ENCODE results near the gene MRPS18A.
A peak's percentile ranks its signal among the peaks of the same experiment; 100 is the strongest.

Gene MRPS18A

DNA sequence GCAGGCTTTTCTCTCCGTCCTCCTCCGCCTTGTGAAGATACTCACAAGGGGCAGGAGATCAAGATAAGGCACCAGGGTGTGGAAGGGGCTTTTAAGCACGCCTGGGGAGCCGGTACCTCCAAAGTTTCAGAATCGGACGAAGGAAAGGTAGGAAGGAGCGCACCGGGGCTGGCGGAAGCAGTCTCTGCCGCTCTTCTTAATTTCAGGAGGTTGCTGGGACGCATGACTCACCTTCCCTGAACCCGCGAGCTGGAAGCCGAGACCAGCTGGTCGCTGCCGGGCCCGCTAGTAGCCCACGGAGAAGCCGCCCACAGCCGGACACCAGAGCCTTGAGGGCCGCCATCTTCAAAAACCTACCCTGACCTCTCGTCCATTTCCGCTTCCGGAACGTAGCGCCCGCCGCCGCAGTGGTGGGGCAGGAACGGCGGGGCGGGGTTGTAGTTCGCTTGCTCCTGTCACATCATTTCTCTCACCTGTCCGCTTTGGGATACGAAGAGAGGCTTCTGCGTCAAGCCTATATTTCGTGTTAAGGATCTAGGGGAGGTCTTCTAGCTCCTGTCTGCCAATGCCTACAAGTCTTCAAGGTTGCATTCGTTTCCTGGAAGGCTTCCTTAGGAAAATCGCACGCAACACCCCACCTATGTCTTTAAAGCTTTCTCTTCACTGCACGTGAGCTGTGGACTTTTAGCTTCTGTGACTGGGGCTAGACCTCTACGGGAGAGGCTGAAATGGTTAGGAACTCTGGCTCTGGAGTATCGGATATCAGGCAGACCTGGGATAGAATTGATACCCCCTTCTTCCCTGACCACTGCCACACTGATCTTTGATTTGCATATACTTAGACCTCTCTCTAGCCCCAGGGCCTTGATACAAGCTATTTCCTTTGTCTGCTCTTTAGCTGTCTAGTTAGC is at the start of gene MRPS18A:
Gene MRPS18A, minus strand, starts transcription at position 355 of the 911 bp plus-strand sequence. Its CDS starts 12 bp downstream, at position 343.
- peak within 1 kb of the TSS; percentile 81 for H3K4me3 ChIP-seq (ENCODE audit: low read depth, low read length)
- TF ChIP-seq, protein P1, sequence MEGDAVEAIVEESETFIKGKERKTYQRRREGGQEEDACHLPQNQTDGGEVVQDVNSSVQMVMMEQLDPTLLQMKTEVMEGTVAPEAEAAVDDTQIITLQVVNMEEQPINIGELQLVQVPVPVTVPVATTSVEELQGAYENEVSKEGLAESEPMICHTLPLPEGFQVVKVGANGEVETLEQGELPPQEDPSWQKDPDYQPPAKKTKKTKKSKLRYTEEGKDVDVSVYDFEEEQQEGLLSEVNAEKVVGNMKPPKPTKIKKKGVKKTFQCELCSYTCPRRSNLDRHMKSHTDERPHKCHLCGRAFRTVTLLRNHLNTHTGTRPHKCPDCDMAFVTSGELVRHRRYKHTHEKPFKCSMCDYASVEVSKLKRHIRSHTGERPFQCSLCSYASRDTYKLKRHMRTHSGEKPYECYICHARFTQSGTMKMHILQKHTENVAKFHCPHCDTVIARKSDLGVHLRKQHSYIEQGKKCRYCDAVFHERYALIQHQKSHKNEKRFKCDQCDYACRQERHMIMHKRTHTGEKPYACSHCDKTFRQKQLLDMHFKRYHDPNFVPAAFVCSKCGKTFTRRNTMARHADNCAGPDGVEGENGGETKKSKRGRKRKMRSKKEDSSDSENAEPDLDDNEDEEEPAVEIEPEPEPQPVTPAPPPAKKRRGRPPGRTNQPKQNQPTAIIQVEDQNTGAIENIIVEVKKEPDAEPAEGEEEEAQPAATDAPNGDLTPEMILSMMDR (IDR thresholded peaks at IDR 0.05; ENCODE audit: control insufficient read depth, extremely low read depth, insufficient read depth) = no peak
- DNase-seq (ENCODE audit: low read depth) = peak; percentile 87

DNA sequence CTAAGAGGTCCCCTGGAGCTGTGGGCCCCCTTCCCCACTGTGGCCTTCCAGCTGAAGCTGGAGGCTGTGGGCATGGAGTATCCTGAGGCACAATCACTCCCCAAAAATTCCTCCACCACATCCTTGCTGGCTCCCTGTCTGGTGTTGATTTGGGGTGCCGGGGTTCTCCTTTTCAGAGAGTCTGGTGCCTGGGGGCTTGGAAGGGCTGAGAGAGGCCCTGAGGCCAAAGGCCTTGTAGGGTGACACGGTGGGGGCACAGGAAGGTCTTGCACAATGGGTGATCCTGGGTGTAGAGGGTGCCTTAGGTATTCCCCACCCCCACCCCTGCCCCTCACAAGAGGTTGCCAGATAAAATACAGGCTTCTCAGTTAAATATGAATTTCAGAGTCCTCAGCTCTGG is 49.3 kb upstream of the MRPS18A start:
- no peak overlapping the region for H3K4me3 ChIP-seq (ENCODE audit: low read depth, low read length)
- DNase-seq (ENCODE audit: low read depth) = no peak
- TF ChIP-seq, protein P1 (IDR thresholded peaks at IDR 0.05; ENCODE audit: control insufficient read depth, extremely low read depth, insufficient read depth) = no peak

DNA sequence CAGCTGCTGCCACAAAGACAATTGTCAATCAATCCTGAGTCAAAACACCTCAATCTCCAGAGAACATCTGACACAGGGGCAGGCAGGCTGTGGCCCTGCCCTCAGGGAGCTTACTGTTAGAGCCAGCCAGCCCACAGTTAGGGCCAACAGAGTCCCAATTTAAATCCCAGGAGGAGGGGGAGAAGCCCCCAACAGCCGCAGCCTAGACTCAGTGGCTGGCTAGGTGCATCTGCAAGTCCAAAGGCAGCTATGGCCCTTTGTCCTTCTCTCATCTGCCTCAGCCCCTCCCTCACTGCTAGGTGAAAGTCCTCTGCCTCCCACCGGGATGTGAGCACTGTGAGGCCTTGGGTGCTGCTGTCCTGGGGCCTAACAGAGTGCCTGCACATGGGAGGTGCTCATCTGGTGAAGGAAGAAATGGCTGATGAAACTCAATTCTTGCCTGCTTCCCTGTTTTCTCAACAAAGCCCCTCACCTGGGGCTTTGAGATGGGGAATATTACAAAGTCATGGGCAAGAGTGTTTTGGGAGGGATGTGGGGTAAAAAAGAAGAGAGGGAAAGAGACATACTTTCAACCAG is 48.7 kb upstream of the MRPS18A start:
- no peak for DNase-seq (ENCODE audit: low read depth)
- TF ChIP-seq, protein P1 (IDR thresholded peaks at IDR 0.05; ENCODE audit: control insufficient read depth, extremely low read depth, insufficient read depth) = no peak
- no peak overlapping the region for H3K4me3 ChIP-seq (ENCODE audit: low read depth, low read length)

DNA sequence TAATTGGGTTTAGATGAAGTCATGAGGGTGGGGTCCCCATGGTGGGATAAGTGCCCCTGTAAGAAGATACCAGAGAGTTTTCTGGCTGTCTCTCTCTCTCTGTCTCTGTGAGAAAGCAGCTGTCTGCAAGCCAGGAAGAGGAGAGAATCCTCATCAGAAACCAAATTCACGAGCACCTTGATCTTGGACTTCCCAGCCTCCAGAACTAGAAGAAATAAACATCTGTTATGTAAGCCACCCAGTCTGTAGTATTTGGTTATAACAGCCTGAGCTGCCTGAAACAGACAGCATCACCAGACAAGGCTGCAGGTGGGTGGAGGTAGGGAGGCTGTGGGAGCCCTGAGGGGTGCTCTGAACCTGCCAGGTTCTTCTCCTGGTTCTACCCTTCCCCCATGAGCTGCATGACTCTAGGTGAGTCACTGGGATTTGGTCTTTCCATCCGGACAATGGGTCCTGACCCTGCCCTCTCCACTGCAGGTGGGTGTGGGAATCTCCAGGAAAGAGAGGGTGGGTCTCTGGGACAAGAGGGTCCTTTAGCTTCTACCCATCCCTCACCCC is 48.1 kb upstream of the MRPS18A start:
- no peak overlapping the region for H3K4me3 ChIP-seq (ENCODE audit: low read depth, low read length)
- TF ChIP-seq, protein P1 (IDR thresholded peaks at IDR 0.05; ENCODE audit: control insufficient read depth, extremely low read depth, insufficient read depth) = no peak
- DNase-seq (ENCODE audit: low read depth) = no peak

GRCh38 chr6:43734294-43734665 is 46.7 kb upstream of the MRPS18A start:
- H3K4me3 ChIP-seq (ENCODE audit: low read depth, low read length) = no peak overlapping the region
- DNase-seq (ENCODE audit: low read depth) = no peak
- TF ChIP-seq, protein P1 (IDR thresholded peaks at IDR 0.05; ENCODE audit: control insufficient read depth, extremely low read depth, insufficient read depth) = no peak

- H3K4me3 ChIP-seq (ENCODE audit: low read depth, low read length) = no peak overlapping the region
- no peak for DNase-seq (ENCODE audit: low read depth)
- TF ChIP-seq, protein P1 (IDR thresholded peaks at IDR 0.05; ENCODE audit: control insufficient read depth, extremely low read depth, insufficient read depth) = no peak
Observed at GRCh38 chr6:43733471-43734293, 46.1 kb upstream of the MRPS18A start.
